Retinal pigment epithelial cell (primary cell): Measurements from ENCODE around the gene TBCCD1.

Experiments
- DNase-seq: peaks from one replicate; pipeline ENCODE4 v3.0.0-alpha.2; 2010; ENCODE audit warnings: low read depth
- H3K4me3 ChIP-seq: 2 replicates; pipeline ENCODE4 v1.5.1; 2011; ENCODE audit warnings: mild to moderate bottlenecking, low read length, control low read depth, moderate library complexity
- CTCF ChIP-seq: conservative IDR thresholded peaks from 2 replicates; pipeline ENCODE4 v1.5.1; 2011; ENCODE audit warnings: low read depth, low read length, control low read depth, inconsistent platforms

TBCCD1 gene

GRCh38 chr3:186525369-186526255 is 41.5 kb downstream of the TBCCD1 start:
- TF ChIP-seq CTCF: no peak

GRCh38 chr3:186524616-186525015 is 42.5 kb downstream of the TBCCD1 start:
- no peak overlapping the region for H3K4me3 ChIP-seq
- DNase-seq: no peak
- TF ChIP-seq CTCF: no peak

More at GRCh38 chr3:186525369-186526255, 41.5 kb downstream of the TBCCD1 start:
- H3K4me3 ChIP-seq: no peak overlapping the region
- DNase-seq: no peak

- no peak overlapping the region for H3K4me3 ChIP-seq
- no peak for TF ChIP-seq CTCF
- no peak for DNase-seq
Observed at GRCh38 chr3:186523434-186523833, 43.7 kb downstream of the TBCCD1 start.

GRCh38 chr3:186523022-186523421 is 44.1 kb downstream of the TBCCD1 start:
- TF ChIP-seq CTCF: no peak
- DNase-seq: no peak
- H3K4me3 ChIP-seq: no peak overlapping the region

GRCh38 chr3:186520957-186521842 is 45.9 kb downstream of the TBCCD1 start:
- no peak for TF ChIP-seq CTCF
- no peak for DNase-seq
- no peak overlapping the region for H3K4me3 ChIP-seq

GRCh38 chr3:186520431-186520830 is 46.7 kb downstream of the TBCCD1 start:
- DNase-seq: no peak
- no peak for TF ChIP-seq CTCF
- H3K4me3 ChIP-seq: no peak overlapping the region
